ENCODE data around the gene CNDP2.

- TF ChIP-seq POLR2A (IDR thresholded peaks at IDR 0.05; ENCODE audit: low read depth): no peak
- no peak for TF ChIP-seq CTCF (IDR thresholded peaks at IDR 0.05)
- TF ChIP-seq EP300 (IDR thresholded peaks at IDR 0.05): no peak
These were observed 49.3 kb upstream of the CNDP2 start for GRCh38 chr18:74446631-74447403.
